Regular cardiac myocyte (primary cell): ENCODE results near the gene ANKRD36. TPM values are rescaled to one million over a fixed set of nuclear protein-coding genes. Genes with fewer than 3 reads are reported as not detected.

Source experiments
- total RNA-seq: library from RNA; depleted of rRNA; stranded (reverse); fragments of >200 nt; gene quantifications from 2 replicates; pipeline ENCODE4 v1.2.3, GENCODE V29; 2014

The ANKRD36 gene
- total RNA-seq: 21.1 and 24.5 TPM in 2 replicates

DNA sequence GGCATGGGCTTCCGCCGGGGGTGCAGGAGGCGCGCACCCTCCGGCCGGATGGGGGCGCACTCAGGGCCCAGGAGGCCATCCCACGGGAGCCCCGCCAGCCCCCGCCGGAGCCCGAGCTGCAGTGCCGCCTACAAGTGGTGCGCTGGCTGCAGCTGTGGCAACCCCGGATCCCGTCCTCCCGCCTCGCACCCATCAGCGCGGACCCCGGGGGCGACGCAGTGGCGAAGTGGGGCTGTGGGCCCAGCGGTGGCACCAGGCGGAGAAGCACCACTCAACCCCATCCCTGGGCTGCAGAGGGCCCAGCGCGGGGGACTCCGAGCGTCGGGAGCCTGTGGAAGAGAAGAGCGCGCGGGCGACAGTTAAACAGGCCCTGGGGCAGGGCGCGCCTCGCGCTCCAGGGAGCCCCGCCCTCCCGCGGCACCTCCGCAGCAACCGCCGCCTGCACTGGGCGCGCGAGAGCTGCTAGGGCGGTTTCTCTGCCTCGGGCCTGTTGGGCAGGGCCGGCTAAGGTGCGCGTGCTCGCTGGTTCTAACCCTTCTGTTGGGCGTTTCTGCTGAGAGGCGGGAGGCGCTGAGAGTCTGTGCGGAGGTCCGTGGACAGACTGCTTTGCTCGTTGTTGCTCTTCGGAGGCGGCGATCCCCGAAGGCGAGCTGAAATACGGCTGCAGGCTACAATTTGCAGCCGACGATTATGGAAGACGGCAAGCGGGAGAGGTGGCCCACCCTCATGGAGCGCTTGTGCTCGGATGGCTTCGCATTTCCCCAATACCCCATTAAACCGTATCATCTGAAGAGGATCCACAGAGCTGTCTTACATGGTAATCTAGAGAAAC is at the start of gene ANKRD36:
TSS of gene ANKRD36 (plus strand) at position 104 of the 832 bp plus-strand sequence. CDS start at position 691, 587 bp downstream.

DNA sequence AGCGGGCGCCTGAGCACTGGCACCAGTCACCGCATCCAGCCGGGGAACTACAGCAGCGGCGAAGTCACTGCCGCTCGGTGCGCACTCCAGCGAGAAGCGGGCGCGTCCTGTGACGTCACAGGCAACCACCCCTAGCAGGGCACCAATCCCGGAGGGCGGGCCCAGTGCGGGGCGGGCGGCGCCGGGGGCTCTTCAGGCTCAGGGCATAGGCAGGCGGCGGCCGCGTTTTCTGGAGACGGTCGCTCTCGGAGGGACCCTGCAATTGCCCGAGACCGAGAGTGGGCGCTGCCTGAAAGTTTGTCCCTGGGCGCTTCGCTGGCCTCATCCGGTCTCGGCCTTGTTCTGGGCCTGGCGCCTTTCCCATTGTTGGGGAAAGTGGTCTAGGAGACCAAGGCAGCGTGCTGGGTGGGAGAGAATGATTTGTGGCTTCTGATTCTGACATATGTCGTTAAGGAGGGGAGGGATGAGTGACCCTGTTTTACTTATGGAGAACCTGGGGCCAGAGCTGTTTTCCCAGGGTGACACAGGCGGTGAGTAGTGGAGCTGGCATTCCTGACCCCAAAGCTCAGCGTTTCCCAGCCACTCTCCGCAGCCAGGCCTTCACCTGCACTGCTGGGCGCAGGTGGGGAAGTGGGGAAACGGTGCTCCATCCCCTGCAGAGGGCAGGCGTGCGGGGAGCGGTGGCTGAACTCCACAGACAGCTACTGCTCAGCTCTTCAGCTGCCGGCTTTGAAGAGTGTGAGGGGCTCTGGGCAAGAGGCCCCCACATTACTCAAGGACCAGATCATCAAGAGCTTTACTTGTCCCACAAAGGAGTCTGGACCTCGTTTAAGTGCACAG is 18.0 kb upstream of the ANKRD36 start, which contains the start of gene FAHD2B:
TSS of gene FAHD2B (minus strand) at position 111 of the 840 bp plus-strand sequence. CDS start 3,176 bp downstream, outside the sequence.

Other genes with a start within 250 kb of the ANKRD36 start
- gene SEMA4C, start 243.1 kb upstream of the ANKRD36 start, total RNA-seq: 15.8 and 24.7 TPM in 2 replicates
- not detected in 2 replicates for gene FAM178B, start 126.6 kb upstream of the ANKRD36 start, total RNA-seq
- gene FAHD2B, start 18.3 kb upstream of the ANKRD36 start, total RNA-seq: 2.7 and 3.7 TPM in 2 replicates